T-cell (primary cell): ENCODE data around the gene LSM14B. TPM values are rescaled to one million over a fixed set of nuclear protein-coding genes. Genes with fewer than 3 reads are reported as not detected.

Experiments
- ATAC-seq, 4 experiments: fragments of 200-7000 bp in 3 of 4; fragments of 150-1000 bp in 1 of 4; cut with Tn5 transposase; replicated peaks in 1 of 4; 1 replicate in 3 of 4; 2 replicates in 1 of 4; pipeline ENCODE4 v1.10.0; 2021; ENCODE audit warnings: moderate library complexity in 3 of 4, mild to moderate bottlenecking in 2 of 4, moderate number of reproducible peaks in 1 of 4
- CTCF ChIA-PET, 2 donors: fragments of 300-600 bp; sonication (Branson Sonifier 250); formaldehyde crosslinking; loops; one replicate each; lab custom pipeline; 2022; ENCODE audit warnings: antibody characterized with exemption in 2 of 2; lab: Charles Lee
- POLR2A ChIA-PET, 2 donors: fragments of 300-600 bp; sonication (Branson Sonifier 250); formaldehyde crosslinking; loops; one replicate each; lab custom pipeline; 2022; ENCODE audit warnings: antibody characterized with exemption in 2 of 2; lab: Charles Lee
- DNase-seq, 35 experiments: peaks; one replicate each; pipeline versions ENCODE4 v3.0.0 to v3.0.0-alpha.2; 2013 to 2023
- H3K27ac ChIP-seq: one replicate; pipeline ENCODE4 v1.5.1; 2013; ENCODE audit warnings: low read length
- H3K27me3 ChIP-seq, 2 experiments: replicated peaks in 1 of 2; 1 replicate in 1 of 2; 2 replicates in 1 of 2; pipeline versions ENCODE4 v1.6.1 to v1.7.0; 2013; ENCODE audit warnings: low read length in 1 of 2, mixed read lengths in 1 of 2; ENCODE audit not compliant: control insufficient read depth in 2 of 2, insufficient read depth in 2 of 2; ENCODE audit errors: extremely low read depth in 1 of 2
- H3K36me3 ChIP-seq, 2 donors: 1 replicate in 1 of 2; 2 replicates in 1 of 2; pipeline versions ENCODE4 v1.6.1 to v1.7.0; 2013; ENCODE audit warnings: low read length in 1 of 2; ENCODE audit not compliant: control insufficient read depth in 2 of 2, insufficient read depth in 1 of 2; ENCODE audit errors: extremely low read depth in 1 of 2
- H3K4me1 ChIP-seq, 2 experiments: 1 replicate in 1 of 2; 2 replicates in 1 of 2; pipeline versions ENCODE4 v1.6.1 to v1.7.0; 2013; ENCODE audit warnings: low read length in 2 of 2, mixed read lengths in 1 of 2; ENCODE audit not compliant: insufficient read depth in 2 of 2, control insufficient read depth in 1 of 2; ENCODE audit errors: extremely low read depth in 1 of 2
- H3K4me3 ChIP-seq, 2 donors: 1 replicate in 1 of 2; 2 replicates in 1 of 2; pipeline versions ENCODE4 v1.5.1 to v1.7.0; 2013; ENCODE audit warnings: mild to moderate bottlenecking in 2 of 2, low read length in 1 of 2, moderate library complexity in 1 of 2; ENCODE audit not compliant: control insufficient read depth in 1 of 2; ENCODE audit errors: extremely low read depth in 1 of 2
- H3K9me3 ChIP-seq: 2 replicates; pipeline ENCODE4 v1.7.0; 2013
- H3K27ac Mint-ChIP-seq, 2 donors: one replicate each; pipeline ENCODE4 v1.8.0; 2020 to 2021; ENCODE audit warnings: mild to moderate bottlenecking in 2 of 2, mixed read lengths in 2 of 2
- H3K27me3 Mint-ChIP-seq, 2 donors: one replicate each; pipeline ENCODE4 v1.8.0; 2021 to 2022; ENCODE audit warnings: mixed read lengths in 2 of 2
- H3K36me3 Mint-ChIP-seq: one replicate; pipeline ENCODE4 v1.8.0; 2021; ENCODE audit warnings: mixed read lengths
- H3K4me1 Mint-ChIP-seq, 3 donors: one replicate each; pipeline ENCODE4 v1.8.0; 2020 to 2022; ENCODE audit warnings: mixed read lengths in 3 of 3, mild to moderate bottlenecking in 1 of 3
- H3K4me3 Mint-ChIP-seq, 3 donors: one replicate each; pipeline ENCODE4 v1.8.0; 2020 to 2022; ENCODE audit warnings: mild to moderate bottlenecking in 3 of 3, mixed read lengths in 3 of 3, moderate library complexity in 3 of 3
- H3K9me3 Mint-ChIP-seq, 3 donors: one replicate each; pipeline ENCODE4 v1.8.0; 2020 to 2022; ENCODE audit warnings: mixed read lengths in 3 of 3
- WGBS: methylation state at CpG from one replicate; pipeline ENCODE4 v1.1.5; 2013; ENCODE audit warnings: missing lambda C conversion rate; ENCODE audit not compliant: insufficient coverage; 5-methylcytosine and 5-hydroxymethylcytosine counted together
- total RNA-seq, 35 experiments: library from RNA in 6 of 35; stranded (reverse) in 6 of 35; fragments of 120-200 nt in 1 of 35; gene quantifications; one replicate each; pipeline versions ENCODE4 v1.2.1 to v1.2.4 and lab custom pipeline; 2013 to 2026

LSM14B gene
- total RNA-seq, 5 donors from 2014 or later (not counting 1 experiment from before 2014, with no cell fraction given), result 40.5 to 55.5 (median 54.4) TPM

- H3K36me3 ChIP-seq, result no peaks in the 10 kb centered on the region
- ATAC-seq (peak; percentile 10 to 49 (median 32)), DNase-seq (peak; percentile 53 to 89 (median 82))
- peak overlapping the region in 1 of 2 donors; percentile 17 for H3K4me3 ChIP-seq
- 0% methylated on average over 2 of the region's 15 CpGs for WGBS
- H3K27me3 ChIP-seq, result peaks cover 0 to 15% of the 10 kb centered on the region in 2 experiments
- Mint-ChIP-seq H3K27me3 (no peaks in the 10 kb centered on the region), H3K27ac (peak overlapping the region; percentile 73 to 77), H3K9me3 (peaks cover 4 to 7% (median 5%) of the 10 kb centered on the region in 3 donors), H3K36me3 (peaks cover 2% of the 10 kb centered on the region), H3K4me3 (peak overlapping the region in 2 of 3 donors; percentile 31 to 55), H3K4me1 (peaks cover 36 to 38% (median 38%) of the 10 kb centered on the region in 3 donors)
- ChIA-PET POLR2A (no interaction called here), CTCF (interaction anchor here in 1 of 2 donors (1.1 kb wide), 1 partner anchor 21 kb away, joined by 3 read pairs; no protein-coding TSS in a partner anchor)
- peak overlapping the region; percentile 78 for H3K27ac ChIP-seq
- H3K4me1 ChIP-seq, result peaks cover 19 to 41% of the 10 kb centered on the region in 2 experiments
- H3K9me3 ChIP-seq, result peaks cover 2% of the 10 kb centered on the region
Measured at GRCh38 chr20:62117658-62118057, 4.6 kb upstream of the LSM14B start.

- CTCF ChIA-PET, result interaction anchor here in 1 of 2 donors (1.1 kb wide), 1 partner anchor 20 kb away, joined by 3 read pairs; no protein-coding TSS in a partner anchor
- no peak for DNase-seq
Measured at GRCh38 chr20:62118113-62119043, 3.9 kb upstream of the LSM14B start.

GRCh38 chr20:62119115-62119514 is 3.2 kb upstream of the LSM14B start:
- H3K27me3 Mint-ChIP-seq, result no peaks in the 10 kb centered on the region
- Histone ChIP-seq H3K4me1 (peaks cover 23 to 53% of the 10 kb centered on the region in 2 experiments), H3K4me3 (no peak overlapping the region), H3K27me3 (peaks cover 0 to under 1% of the 10 kb centered on the region in 2 experiments), H3K9me3 (no peaks in the 10 kb centered on the region), H3K36me3 (no peaks in the 10 kb centered on the region), H3K27ac (no peak overlapping the region)
- peak overlapping the region; percentile 50 to 62 for H3K27ac Mint-ChIP-seq
- CTCF ChIA-PET, result no interaction called here
- H3K36me3 Mint-ChIP-seq, result peaks cover 4% of the 10 kb centered on the region
- peak overlapping the region in 1 of 3 donors; percentile 16 for H3K4me3 Mint-ChIP-seq
- no peak for DNase-seq
- ATAC-seq, result no peak
- peaks cover 45 to 48% (median 46%) of the 10 kb centered on the region in 3 donors for H3K4me1 Mint-ChIP-seq
- H3K9me3 Mint-ChIP-seq, result peaks cover 0 to 3% (median 2%) of the 10 kb centered on the region in 3 donors
- POLR2A ChIA-PET, result no interaction called here
- WGBS, result 89% methylated on average over 4 of the region's 5 CpGs

More at GRCh38 chr20:62118113-62119043, 3.9 kb upstream of the LSM14B start:
- H3K27ac Mint-ChIP-seq, result peak overlapping the region; percentile 73 to 77
- H3K27me3 ChIP-seq, result peaks cover 0 to 8% of the 10 kb centered on the region in 2 experiments
- peak overlapping the region in 1 of 3 donors; percentile 55 for H3K4me3 Mint-ChIP-seq
- no peaks in the 10 kb centered on the region for H3K36me3 ChIP-seq
- peaks cover 38 to 41% (median 40%) of the 10 kb centered on the region in 3 donors for H3K4me1 Mint-ChIP-seq
- peak overlapping the region; percentile 78 for H3K27ac ChIP-seq
- 72% methylated on average over 14 of the region's 21 CpGs for WGBS
- H3K27me3 Mint-ChIP-seq, result no peaks in the 10 kb centered on the region
- peaks cover 0 to 3% (median 2%) of the 10 kb centered on the region in 3 donors for H3K9me3 Mint-ChIP-seq
- POLR2A ChIA-PET, result no interaction called here
- no peak for ATAC-seq
- H3K4me3 ChIP-seq, result peak overlapping the region in 1 of 2 donors; percentile 17
- H3K4me1 ChIP-seq, result peaks cover 19 to 45% of the 10 kb centered on the region in 2 experiments
- H3K9me3 ChIP-seq, result no peaks in the 10 kb centered on the region
- H3K36me3 Mint-ChIP-seq, result peaks cover 2% of the 10 kb centered on the region

GRCh38 chr20:62119591-62120364 is 2.5 kb upstream of the LSM14B start:
- peak overlapping the region; percentile 54 to 88 (median 87) for H3K4me3 Mint-ChIP-seq
- Histone ChIP-seq H3K36me3 (peaks cover 0 to 5% of the 10 kb centered on the region in 2 donors), H3K27me3 (no peaks in the 10 kb centered on the region), H3K27ac (no peak overlapping the region), H3K4me3 (no peak overlapping the region), H3K9me3 (no peaks in the 10 kb centered on the region), H3K4me1 (peaks cover 26 to 59% of the 10 kb centered on the region in 2 experiments)
- peak overlapping the region; percentile 2 to 61 for H3K27ac Mint-ChIP-seq
- no peak for ATAC-seq
- peaks cover 9% of the 10 kb centered on the region for H3K36me3 Mint-ChIP-seq
- no peak for DNase-seq
- ChIA-PET POLR2A (no interaction called here), CTCF (no interaction called here)
- 94% methylated on average over 9 of the region's 10 CpGs for WGBS
- peaks cover 0 to 3% (median 2%) of the 10 kb centered on the region in 3 donors for H3K9me3 Mint-ChIP-seq
- H3K4me1 Mint-ChIP-seq, result peaks cover 50 to 55% (median 53%) of the 10 kb centered on the region in 3 donors
- no peaks in the 10 kb centered on the region for H3K27me3 Mint-ChIP-seq

- Mint-ChIP-seq H3K27ac (peak overlapping the region; percentile 40 to 61), H3K4me1 (peaks cover 50 to 60% (median 59%) of the 10 kb centered on the region in 3 donors)
- 92% methylated on average over 2 of the region's 5 CpGs for WGBS
Measured at GRCh38 chr20:62120365-62120762, 1.9 kb upstream of the LSM14B start.

More at GRCh38 chr20:62120365-62120762, 1.9 kb upstream of the LSM14B start:
- ChIA-PET POLR2A (no interaction called here), CTCF (interaction anchor here in 1 of 2 donors (0.7 kb wide), 1 partner anchor 13 kb away, joined by 4 read pairs; no protein-coding TSS in a partner anchor)
- peaks cover 0 to 3% (median 2%) of the 10 kb centered on the region in 3 donors for H3K9me3 Mint-ChIP-seq
- DNase-seq (no peak), ATAC-seq (no peak)
- peaks cover 13% of the 10 kb centered on the region for H3K36me3 Mint-ChIP-seq
- Histone ChIP-seq H3K36me3 (peaks cover 4 to 11% of the 10 kb centered on the region in 2 donors), H3K27me3 (no peaks in the 10 kb centered on the region), H3K4me3 (no peak overlapping the region), H3K4me1 (peaks cover 26 to 62% of the 10 kb centered on the region in 2 experiments), H3K27ac (no peak overlapping the region), H3K9me3 (no peaks in the 10 kb centered on the region)
- no peaks in the 10 kb centered on the region for H3K27me3 Mint-ChIP-seq
- peak overlapping the region; percentile 54 to 88 (median 87) for H3K4me3 Mint-ChIP-seq
